B cell (primary cell): ENCODE results near the gene MYO10. TPM values are rescaled to one million over a fixed set of nuclear protein-coding genes. Genes with fewer than 3 reads are reported as not detected.

ENCODE experiments used
- ATAC-seq: fragments of 200-7000 bp; cut with Tn5 transposase; one replicate; pipeline ENCODE4 v1.10.0; 2021; ENCODE audit warnings: low read depth, mild to moderate bottlenecking, moderate number of reproducible peaks, moderate library complexity
- CTCF ChIA-PET: fragments of 350-600 bp; sonication (Branson Sonifier 250); formaldehyde crosslinking; loops from one replicate; lab custom pipeline; 2021; ENCODE audit warnings: antibody characterized with exemption, inconsistent platforms; lab: Charles Lee
- POLR2A ChIA-PET: fragments of 350-600 bp; sonication (Branson Sonifier 250); formaldehyde crosslinking; loops from one replicate; lab custom pipeline; 2021; ENCODE audit warnings: antibody characterized with exemption; lab: Charles Lee
- DNase-seq: peaks from one replicate; pipeline ENCODE4 v3.0.0; 2013
- H2AFZ ChIP-seq: 2 replicates; pipeline ENCODE4 v1.6.1; 2012; ENCODE audit warnings: mild to moderate bottlenecking, low read depth, low read length; ENCODE audit not compliant: insufficient read depth, poor library complexity, severe bottlenecking
- H3K27ac ChIP-seq, 2 donors: 1 replicate in 1 of 2; 2 replicates in 1 of 2; pipeline ENCODE4 v1.5.1; 2012 to 2013; ENCODE audit warnings: low read length in 2 of 2, mild to moderate bottlenecking in 2 of 2, moderate library complexity in 1 of 2
- H3K27me3 ChIP-seq, 4 experiments: fragments of 200-600 bp in 1 of 4; sonication (generic) in 1 of 4; replicated peaks in 1 of 4; 1 replicate in 2 of 4; 2 replicates in 2 of 4; pipeline versions ENCODE4 v1.6.1 to v1.7.0; 2013 to 2016; ENCODE audit warnings: low read length in 3 of 4, mild to moderate bottlenecking in 2 of 4, mixed read lengths in 1 of 4, moderate library complexity in 1 of 4; ENCODE audit not compliant: insufficient read depth in 4 of 4, control insufficient read depth in 3 of 4; ENCODE audit errors: control extremely low read depth in 1 of 4
- H3K36me3 ChIP-seq, 2 experiments: replicated peaks in 1 of 2; 1 replicate in 1 of 2; 2 replicates in 1 of 2; pipeline versions ENCODE4 v1.6.1 to v1.7.1; 2013; ENCODE audit warnings: low read length in 1 of 2; ENCODE audit not compliant: insufficient read depth in 2 of 2, control insufficient read depth in 1 of 2; ENCODE audit errors: control extremely low read depth in 1 of 2, extremely low read depth in 1 of 2
- H3K4me1 ChIP-seq, 2 donors: fragments of 200-600 bp in 1 of 2; sonication (generic) in 1 of 2; 1 replicate in 1 of 2; 2 replicates in 1 of 2; pipeline versions ENCODE4 v1.5.1 to v1.6.1; 2013 to 2017; ENCODE audit warnings: low read length in 2 of 2; ENCODE audit not compliant: control insufficient read depth in 2 of 2, insufficient read depth in 2 of 2
- H3K4me2 ChIP-seq: replicated peaks from 2 replicates; pipeline ENCODE3; 2012; ENCODE audit warnings: mild to moderate bottlenecking, low read depth, low read length; ENCODE audit not compliant: poor library complexity, severe bottlenecking
- H3K4me3 ChIP-seq, 5 experiments: fragments of 200-600 bp in 1 of 5; sonication (generic) in 1 of 5; 1 replicate in 3 of 5; 2 replicates in 2 of 5; pipeline versions ENCODE4 v1.5.1 to v1.7.0; 2011 to 2016; ENCODE audit warnings: low read length in 4 of 5, mild to moderate bottlenecking in 4 of 5, low read depth in 2 of 5, control low read depth in 1 of 5, moderate library complexity in 1 of 5; ENCODE audit not compliant: insufficient read depth in 1 of 5; ENCODE audit errors: control extremely low read depth in 1 of 5, extremely low read depth in 1 of 5
- H3K79me2 ChIP-seq: fragments of 200-600 bp; sonication (generic); one replicate; pipeline ENCODE4 v1.6.0; 2016; ENCODE audit warnings: low read length; ENCODE audit not compliant: control insufficient read depth, insufficient read depth
- H3K9ac ChIP-seq: fragments of 200-600 bp; sonication (generic); 2 replicates; pipeline ENCODE4 v1.6.1; 2017; ENCODE audit warnings: mild to moderate bottlenecking, low read length, moderate library complexity
- H3K9me3 ChIP-seq, 3 donors: one replicate each; pipeline versions ENCODE4 v1.6.1 to v1.7.1; 2013; ENCODE audit warnings: low read length in 2 of 3; ENCODE audit not compliant: control insufficient read depth in 2 of 3, insufficient read depth in 1 of 3; ENCODE audit errors: control extremely low read depth in 1 of 3
- H4K20me1 ChIP-seq: 2 replicates; pipeline ENCODE4 v1.6.0; 2012; ENCODE audit warnings: mild to moderate bottlenecking, low read length; ENCODE audit not compliant: insufficient read depth, control insufficient read depth, poor library complexity, severe bottlenecking
- H3K27ac Mint-ChIP-seq: one replicate; pipeline ENCODE4 v1.8.0; 2021; ENCODE audit warnings: mixed read lengths
- H3K27me3 Mint-ChIP-seq: one replicate; pipeline ENCODE4 v1.8.0; 2021; ENCODE audit warnings: mixed read lengths
- H3K4me1 Mint-ChIP-seq: one replicate; pipeline ENCODE4 v1.8.0; 2021; ENCODE audit warnings: mixed read lengths
- H3K4me3 Mint-ChIP-seq: one replicate; pipeline ENCODE4 v1.8.0; 2021; ENCODE audit warnings: mixed read lengths
- H3K9me3 Mint-ChIP-seq: one replicate; pipeline ENCODE4 v1.8.0; 2022; ENCODE audit warnings: mixed read lengths; ENCODE audit not compliant: insufficient read depth
- EZH2 ChIP-seq: IDR thresholded peaks from 2 replicates; pipeline ENCODE4 v1.6.1; 2012; ENCODE audit warnings: borderline replicate concordance, low read depth, mild to moderate bottlenecking, moderate library complexity, low read length; ENCODE audit not compliant: insufficient read depth, poor library complexity, severe bottlenecking
- WGBS: methylation state at CpG from one replicate; pipeline ENCODE4 v1.1.5; 2013; ENCODE audit warnings: missing lambda C conversion rate; ENCODE audit not compliant: insufficient coverage; 5-methylcytosine and 5-hydroxymethylcytosine counted together
- intact Hi-C: fragments of 100-400 bp; cut with micrococcal nuclease; formaldehyde crosslinking; loops from one replicate; pipeline ENCODE4 v1.10.0; 2022
- polyA plus RNA-seq: library from polyadenylated mRNA; depleted of rRNA; stranded (reverse); fragments of >200 nt; gene quantifications from 2 replicates; pipeline ENCODE4 v1.2.3, GENCODE V29; 2012
- total RNA-seq, 2 donors: library from RNA; stranded (reverse); fragments of 120-200 nt in 1 of 2; gene quantifications; 1 replicate in 1 of 2; 2 replicates in 1 of 2; pipeline versions ENCODE4 v1.2.3 to v1.2.4, GENCODE V29; 2013 to 2022
- TF ChIP-seq, protein P1 (sequence below): fragments of 200-600 bp; IDR thresholded peaks from one replicate; pipeline ENCODE4 v1.8.0; 2022; ENCODE audit warnings: antibody characterized with exemption, mild to moderate bottlenecking

Gene MYO10
- total and polyA plus RNA-seq, 2 donors (not counting 1 experiment from before 2014, with no cell fraction given) = 0.10 TPM; not detected in 1

DNA sequence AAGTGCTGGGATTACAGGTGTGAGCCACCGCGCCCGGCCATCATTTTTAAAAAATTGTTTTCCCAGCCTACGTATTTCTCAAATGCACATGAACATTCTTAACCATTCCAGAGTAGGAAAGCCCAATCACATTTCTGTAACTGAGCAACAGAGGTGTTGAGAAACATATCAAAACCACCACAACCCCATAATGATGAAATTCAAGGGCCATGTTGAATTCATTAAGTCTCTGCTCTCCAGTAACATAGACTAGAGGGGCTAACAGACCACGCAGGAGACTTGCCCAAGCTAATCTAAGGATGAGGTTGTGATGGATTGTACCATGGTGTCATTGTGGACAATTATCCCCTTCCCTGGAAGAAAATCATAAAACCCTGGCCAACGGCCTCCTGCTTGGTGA, 52.9 kb downstream of the MYO10 start:
- Histone ChIP-seq H3K4me1 (no peaks in the 10 kb centered on the region), H2AFZ (no peak overlapping the region), H3K79me2 (no peaks in the 10 kb centered on the region), H3K9me3 (no peaks in the 10 kb centered on the region), H3K4me2 (no peak overlapping the region), H3K27ac (no peak overlapping the region), H3K36me3 (no peaks in the 10 kb centered on the region), H4K20me1 (no peaks in the 10 kb centered on the region), H3K9ac (no peak overlapping the region), H3K27me3 (no peaks in the 10 kb centered on the region), H3K4me3 (no peak overlapping the region)
- Mint-ChIP-seq H3K4me1 (no peaks in the 10 kb centered on the region), H3K27ac (no peak overlapping the region), H3K9me3 (no peaks in the 10 kb centered on the region), H3K4me3 (no peak overlapping the region), H3K27me3 (peaks cover 6% of the 10 kb centered on the region)
- ATAC-seq = no peak
- intact Hi-C loops = no loop called here
- ChIA-PET CTCF (no interaction called here), POLR2A (no interaction called here)
- no peak for DNase-seq
- WGBS = 96% methylated on average over 4 of the region's 6 CpGs
- TF ChIP-seq, protein P1, sequence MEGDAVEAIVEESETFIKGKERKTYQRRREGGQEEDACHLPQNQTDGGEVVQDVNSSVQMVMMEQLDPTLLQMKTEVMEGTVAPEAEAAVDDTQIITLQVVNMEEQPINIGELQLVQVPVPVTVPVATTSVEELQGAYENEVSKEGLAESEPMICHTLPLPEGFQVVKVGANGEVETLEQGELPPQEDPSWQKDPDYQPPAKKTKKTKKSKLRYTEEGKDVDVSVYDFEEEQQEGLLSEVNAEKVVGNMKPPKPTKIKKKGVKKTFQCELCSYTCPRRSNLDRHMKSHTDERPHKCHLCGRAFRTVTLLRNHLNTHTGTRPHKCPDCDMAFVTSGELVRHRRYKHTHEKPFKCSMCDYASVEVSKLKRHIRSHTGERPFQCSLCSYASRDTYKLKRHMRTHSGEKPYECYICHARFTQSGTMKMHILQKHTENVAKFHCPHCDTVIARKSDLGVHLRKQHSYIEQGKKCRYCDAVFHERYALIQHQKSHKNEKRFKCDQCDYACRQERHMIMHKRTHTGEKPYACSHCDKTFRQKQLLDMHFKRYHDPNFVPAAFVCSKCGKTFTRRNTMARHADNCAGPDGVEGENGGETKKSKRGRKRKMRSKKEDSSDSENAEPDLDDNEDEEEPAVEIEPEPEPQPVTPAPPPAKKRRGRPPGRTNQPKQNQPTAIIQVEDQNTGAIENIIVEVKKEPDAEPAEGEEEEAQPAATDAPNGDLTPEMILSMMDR = no peak
- TF ChIP-seq EZH2 = no peak

DNA sequence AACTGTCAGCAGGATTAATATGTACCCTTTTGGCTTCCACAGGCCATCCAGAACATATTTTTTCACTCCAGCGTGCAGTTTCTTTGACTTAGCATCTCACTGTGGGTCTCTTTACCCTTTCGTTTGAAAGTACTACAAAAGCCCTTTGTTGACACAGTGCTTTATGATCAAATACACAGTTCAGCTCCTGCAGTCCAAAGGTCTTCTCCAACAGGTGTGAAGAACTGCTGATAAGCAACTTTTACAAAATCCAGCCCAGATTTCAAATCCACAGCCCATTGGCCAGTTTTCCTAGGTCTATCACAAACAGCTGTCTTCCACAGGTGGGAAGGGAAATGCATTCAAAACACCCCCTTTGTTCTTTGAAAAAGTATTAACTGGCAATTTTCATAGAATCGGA, 54.8 kb downstream of the MYO10 start:
- ChIA-PET CTCF (no interaction called here), POLR2A (no interaction called here)
- no peak overlapping the region for H3K9ac ChIP-seq
- H3K27me3 ChIP-seq = no peaks in the 10 kb centered on the region
- H3K27ac Mint-ChIP-seq = no peak overlapping the region
- H3K4me1 ChIP-seq = no peaks in the 10 kb centered on the region
- no peaks in the 10 kb centered on the region for H3K79me2 ChIP-seq
- ATAC-seq = no peak
- no peak overlapping the region for H3K27ac ChIP-seq
- DNase-seq = no peak
- no peak overlapping the region for H3K4me3 ChIP-seq
- no peaks in the 10 kb centered on the region for H3K4me1 Mint-ChIP-seq
- WGBS = 93% methylated on average over 2 of the region's 3 CpGs
- H2AFZ ChIP-seq = no peak overlapping the region
- TF ChIP-seq EZH2 = no peak
- TF ChIP-seq, protein P1 = no peak
- no peaks in the 10 kb centered on the region for H3K9me3 Mint-ChIP-seq
- intact Hi-C loops = no loop called here
- H3K36me3 ChIP-seq = no peaks in the 10 kb centered on the region
- H3K27me3 Mint-ChIP-seq = peaks cover 6% of the 10 kb centered on the region
- H3K9me3 ChIP-seq = no peaks in the 10 kb centered on the region
- no peak overlapping the region for H3K4me2 ChIP-seq
- H4K20me1 ChIP-seq = no peaks in the 10 kb centered on the region
- no peak overlapping the region for H3K4me3 Mint-ChIP-seq
